ENCODE data around the gene MAP2K6.

MAP2K6 gene

GRCh38 chr17:69497161-69497560, 82.7 kb downstream of the MAP2K6 start:
- DNase-seq: no peak

GRCh38 chr17:69499318-69499717, 84.8 kb downstream of the MAP2K6 start:
- DNase-seq: no peak

GRCh38 chr17:69500911-69501429, 86.5 kb downstream of the MAP2K6 start:
- no peak for DNase-seq

GRCh38 chr17:69501591-69502468, 87.3 kb downstream of the MAP2K6 start:
- DNase-seq: no peak

- DNase-seq: no peak
These were observed 89.2 kb downstream of the MAP2K6 start for GRCh38 chr17:69503711-69504110.

GRCh38 chr17:69505740-69506139, 91.2 kb downstream of the MAP2K6 start:
- no peak for DNase-seq

- no peak for DNase-seq
These were observed 92.0 kb downstream of the MAP2K6 start for GRCh38 chr17:69506489-69506888.

GRCh38 chr17:69508814-69509213, 94.3 kb downstream of the MAP2K6 start:
- DNase-seq: no peak

GRCh38 chr17:69511250-69511649, 96.8 kb downstream of the MAP2K6 start:
- DNase-seq: no peak

- DNase-seq: no peak
These were observed 98.4 kb downstream of the MAP2K6 start for GRCh38 chr17:69512946-69513345.

GRCh38 chr17:69516225-69516624, 101.7 kb downstream of the MAP2K6 start:
- no peak for DNase-seq

- no peak for DNase-seq
These were observed 102.4 kb downstream of the MAP2K6 start for GRCh38 chr17:69516911-69517310.

- no peak for DNase-seq
These were observed 104.5 kb downstream of the MAP2K6 start for GRCh38 chr17:69518951-69519350.

- DNase-seq: peak; percentile 14 to 45
These were observed 108.9 kb downstream of the MAP2K6 start for GRCh38 chr17:69523244-69523861.

GRCh38 chr17:69524854-69525253, 110.4 kb downstream of the MAP2K6 start:
- no peak for DNase-seq

GRCh38 chr17:69525920-69526841, 111.7 kb downstream of the MAP2K6 start:
- DNase-seq: peak; percentile 22 to 58

GRCh38 chr17:69528035-69528434, 113.5 kb downstream of the MAP2K6 start:
- DNase-seq: no peak

- no peak for DNase-seq
These were observed 119.2 kb downstream of the MAP2K6 start for GRCh38 chr17:69533481-69534234.

GRCh38 chr17:69534235-69534621, 119.7 kb downstream of the MAP2K6 start:
- DNase-seq: no peak

- DNase-seq: no peak
These were observed 120.6 kb downstream of the MAP2K6 start for GRCh38 chr17:69535016-69535570.

GRCh38 chr17:69538795-69539194, 124.3 kb downstream of the MAP2K6 start:
- DNase-seq: no peak

GRCh38 chr17:69539274-69539673, 124.8 kb downstream of the MAP2K6 start:
- DNase-seq: no peak
